Renal cortex interstitium (tissue), 15 donors: ENCODE measurements around the gene UGT1A9. TPM values are rescaled to one million over a fixed set of nuclear protein-coding genes. Genes with fewer than 3 reads are reported as not detected.
"Not testable (repeated sequence)": the region's sequence is repeated elsewhere in the genome, so short reads cannot be mapped to it uniquely, and the experiment has no call there.

Experiments used
- DNase-seq, 11 donors: peaks; one replicate each; pipeline ENCODE4 v3.0.0-alpha.2; 2013; ENCODE audit warnings: low read depth in 9 of 11, low spot score in 4 of 11; ENCODE audit errors: extremely low read depth in 1 of 11
- long read RNA-seq, 16 experiments: transcript quantifications; one replicate each; lab custom pipeline, GENCODE V29; 2026
- polyA plus RNA-seq, 3 donors: library from polyadenylated mRNA; unstranded; fragments of 120-200 nt; gene quantifications; one replicate each; pipeline ENCODE4 v1.2.1, GENCODE V29; 2013; ENCODE audit not compliant: insufficient read length in 3 of 3

The UGT1A9 gene
- polyA plus RNA-seq, result 1 to 10 TPM; 6.2 to 7.8 (median 7.0) TPM
- long read RNA-seq, donor 1, result 0 reads
- long read RNA-seq, donor 2, partial matches to known transcripts, result 0 of 2 reads
- long read RNA-seq, donor 2, other reads (novel, unspliced or antisense), result 0 of 2 reads
- long read RNA-seq, donor 3, partial matches to known transcripts, result 6 of 7 reads
- long read RNA-seq, donor 3, other reads (novel, unspliced or antisense), result 0 of 7 reads
- long read RNA-seq, donor 4, transcript UGT1A9-201 (5 exons, 2,416 nt), result major isoform, 10 of 10 reads
- long read RNA-seq, donor 4, partial matches to known transcripts, result 0 of 10 reads
- long read RNA-seq, donor 4, other reads (novel, unspliced or antisense), result 0 of 10 reads
- long read RNA-seq, donor 5, result 0 reads
- long read RNA-seq, donor 6, partial matches to known transcripts, result 0 of 4 reads
- long read RNA-seq, donor 6, other reads (novel, unspliced or antisense), result 0 of 4 reads
- long read RNA-seq, donor 7, transcript UGT1A9-201 (5 exons, 2,416 nt), result major isoform, 5 of 5 reads
- long read RNA-seq, donor 7, partial matches to known transcripts, result 0 of 5 reads
- long read RNA-seq, donor 7, other reads (novel, unspliced or antisense), result 0 of 5 reads
- long read RNA-seq, donor 8, partial matches to known transcripts, result 0 of 2 reads
- long read RNA-seq, donor 8, other reads (novel, unspliced or antisense), result 0 of 2 reads
- long read RNA-seq, donor 9, partial matches to known transcripts, result 0 of 1 reads
- long read RNA-seq, donor 9, other reads (novel, unspliced or antisense), result 0 of 1 reads
- long read RNA-seq, donor 10, partial matches to known transcripts, result 0 of 3 reads
- long read RNA-seq, donor 10, other reads (novel, unspliced or antisense), result 0 of 3 reads
- long read RNA-seq, donor 11, partial matches to known transcripts, result 0 of 1 reads
- long read RNA-seq, donor 11, other reads (novel, unspliced or antisense), result 0 of 1 reads
- long read RNA-seq, donor 12, result 0 reads
- long read RNA-seq, donor 13, partial matches to known transcripts, result 0 of 2 reads
- long read RNA-seq, donor 13, other reads (novel, unspliced or antisense), result 0 of 2 reads
- long read RNA-seq, donor 14, partial matches to known transcripts, result 0 of 1 reads
- long read RNA-seq, donor 14, other reads (novel, unspliced or antisense), result 0 of 1 reads
- long read RNA-seq, donor 15, partial matches to known transcripts, result 0 of 2 reads
- long read RNA-seq, donor 15, other reads (novel, unspliced or antisense), result 0 of 2 reads
- long read RNA-seq, donor 16, partial matches to known transcripts, result 0 of 2 reads
- long read RNA-seq, donor 16, other reads (novel, unspliced or antisense), result 0 of 2 reads

- DNase-seq, result no peak
These were observed at the start of gene UGT1A9 for GRCh38 chr2:233671290-233672161. TSS of gene UGT1A9 (plus strand) at chr2:233671898. CDS start at chr2:233671935, 37 bp downstream.

DNA sequence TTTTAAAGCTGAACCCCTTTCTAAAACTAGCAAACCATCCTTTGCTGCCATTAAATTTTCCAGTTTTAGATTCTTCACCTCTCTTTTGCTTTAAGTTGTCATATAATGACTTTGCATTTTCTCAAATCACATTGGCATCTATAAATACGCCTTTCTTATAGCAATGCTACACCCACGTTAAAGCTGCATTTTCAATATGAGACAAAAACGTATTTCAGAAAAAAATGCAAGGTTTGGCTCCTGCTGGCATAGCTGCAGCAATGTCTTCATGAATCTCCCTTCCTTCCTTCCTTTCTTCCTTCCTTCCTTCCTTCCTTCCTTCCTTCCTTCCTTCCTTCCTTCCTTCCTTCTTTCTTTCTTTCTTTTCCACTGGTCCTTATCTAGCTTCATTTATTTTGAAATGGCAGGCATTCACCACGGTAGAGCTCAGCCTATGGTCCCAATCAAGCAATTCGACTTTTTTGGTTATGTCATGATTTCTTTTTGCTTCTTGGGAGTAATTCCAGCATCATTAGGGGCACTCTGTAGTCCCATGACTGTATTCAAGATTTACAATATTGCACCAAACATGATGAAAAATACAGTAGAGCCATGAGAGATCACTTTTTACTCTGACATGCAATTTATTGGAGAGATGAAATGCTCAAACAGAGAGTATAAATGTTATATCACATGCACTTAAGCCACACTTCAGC lies 44.2 kb upstream of the UGT1A9 start:
- no peak for DNase-seq

- DNase-seq, result not testable (repeated sequence)
These were observed 35.4 kb upstream of the UGT1A9 start, which contains the start of gene UGT1A10 for GRCh38 chr2:233636306-233636705. TSS of gene UGT1A10 (plus strand) at chr2:233636448. CDS start at chr2:233636523, 75 bp downstream.

- no peak for DNase-seq
These were observed 32.9 kb upstream of the UGT1A9 start for GRCh38 chr2:233638836-233639235.

GRCh38 chr2:233639860-233640259 lies 31.8 kb upstream of the UGT1A9 start:
- DNase-seq, result no peak

DNA sequence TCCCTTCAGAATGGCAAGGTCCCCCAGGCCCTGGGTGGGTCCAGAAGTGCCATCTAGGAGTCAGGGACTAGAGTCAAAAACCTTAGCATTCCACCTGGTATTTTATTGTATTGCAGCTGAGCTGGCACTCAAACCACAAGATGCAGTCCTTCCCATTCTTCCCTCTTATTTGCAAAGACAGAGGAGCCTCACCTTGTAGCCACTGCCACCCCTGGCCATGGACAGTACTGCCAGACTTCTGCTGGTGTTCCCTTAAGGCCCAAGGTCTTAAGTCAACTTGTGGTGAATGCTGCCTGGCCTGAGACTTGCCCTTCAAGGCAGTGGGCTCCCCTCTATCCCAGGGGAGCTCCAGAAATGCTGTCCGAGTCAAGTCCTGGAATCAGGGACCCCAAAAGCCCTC lies 28.6 kb upstream of the UGT1A9 start:
- DNase-seq, result no peak

DNA sequence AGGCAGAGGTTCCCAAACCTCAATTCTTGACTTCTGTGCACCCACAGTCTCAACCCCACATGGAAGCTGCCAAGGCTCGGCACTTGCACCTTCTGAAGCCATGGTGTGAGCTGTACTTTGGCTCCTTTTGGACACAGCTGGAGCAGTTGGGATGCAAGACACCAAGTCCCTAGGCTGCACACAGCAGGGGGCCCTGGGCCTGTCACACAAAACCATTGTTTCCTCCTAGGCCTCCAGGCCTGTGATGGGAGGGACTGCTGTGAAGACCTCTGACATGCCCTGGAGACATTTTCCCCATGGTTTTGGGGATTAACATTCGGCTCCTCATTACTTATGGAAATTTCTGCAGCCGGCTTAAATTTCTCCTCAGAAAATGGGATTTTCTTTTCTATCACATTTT lies 25.7 kb upstream of the UGT1A9 start:
- not testable (repeated sequence) for DNase-seq

DNA sequence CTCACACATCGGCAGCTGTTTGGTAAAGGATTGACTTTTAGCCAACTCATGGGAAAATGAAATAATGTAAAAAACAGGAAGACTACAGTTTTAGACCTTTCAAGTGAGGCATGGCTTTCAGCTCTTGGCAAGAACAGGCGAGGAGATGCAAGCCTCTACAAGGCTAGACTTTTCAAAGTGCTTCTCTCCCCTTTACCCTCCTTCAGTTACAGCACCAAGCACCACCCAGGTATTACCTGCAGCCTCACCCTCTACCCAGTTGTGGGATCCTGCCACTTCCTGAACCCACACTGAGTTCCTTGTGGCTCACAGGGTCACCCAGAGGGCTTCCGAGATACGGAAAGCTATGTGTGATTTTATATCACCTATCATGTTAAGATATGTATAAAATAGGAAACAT lies 20.7 kb upstream of the UGT1A9 start:
- no peak for DNase-seq

GRCh38 chr2:233651430-233651829 lies 20.3 kb upstream of the UGT1A9 start:
- DNase-seq, result no peak

DNA sequence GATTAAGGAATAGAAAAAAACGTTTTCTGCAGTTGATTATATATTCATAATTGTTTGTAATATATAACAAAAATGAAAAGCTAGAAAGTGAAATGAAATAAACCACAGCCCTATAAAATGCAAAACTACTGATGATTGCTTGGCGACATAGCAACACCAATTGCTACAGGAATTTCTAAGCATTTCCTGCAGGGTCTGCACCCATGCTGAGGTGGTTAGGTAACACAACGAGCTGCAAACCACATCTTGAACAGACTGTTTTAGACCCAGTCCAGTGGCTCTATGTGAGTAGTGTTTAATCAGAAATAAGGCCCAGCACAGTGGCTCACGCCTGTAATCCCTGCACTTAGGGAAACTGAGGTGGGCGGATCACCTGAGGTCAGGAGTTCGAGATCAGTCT lies 17.2 kb upstream of the UGT1A9 start:
- no peak for DNase-seq

DNA sequence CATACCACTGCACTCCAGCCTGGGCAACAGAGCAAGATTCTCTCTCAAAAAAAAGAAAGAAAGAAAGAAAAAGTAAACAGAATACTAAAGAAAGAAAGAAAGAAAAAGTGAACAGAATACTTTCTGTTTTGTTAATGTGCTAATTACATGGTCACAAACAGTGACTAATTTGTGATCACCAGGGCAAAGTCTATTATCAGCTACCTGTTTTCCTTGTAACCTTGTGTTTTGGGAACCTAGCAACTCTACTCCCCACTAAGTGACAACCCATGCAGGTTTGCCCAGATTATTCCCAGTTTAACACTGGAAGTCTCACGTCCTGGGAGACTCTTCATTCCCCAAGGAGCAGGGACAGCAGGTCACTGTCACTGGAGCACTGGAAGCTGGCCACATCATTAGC lies 16.7 kb upstream of the UGT1A9 start:
- DNase-seq, result no peak

DNA sequence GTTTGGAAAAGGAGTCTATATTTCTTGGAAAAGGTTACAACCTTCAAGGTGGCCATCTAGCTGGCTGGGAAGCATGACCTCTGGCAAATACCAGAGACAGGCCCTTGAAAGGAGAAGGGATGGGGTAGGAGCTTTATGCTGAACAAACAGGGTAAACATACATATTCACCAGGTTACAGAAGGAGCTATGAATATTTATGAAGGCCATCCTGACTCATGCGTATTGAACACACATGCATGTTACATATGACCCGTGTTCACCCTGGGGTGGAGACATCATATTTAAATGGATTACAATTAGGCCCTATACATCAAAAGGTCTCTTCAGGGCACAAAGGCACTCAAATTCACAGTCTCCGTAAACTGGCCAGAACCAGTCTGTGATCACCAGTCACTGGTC lies 15.8 kb upstream of the UGT1A9 start:
- DNase-seq, result not testable (repeated sequence)

DNA sequence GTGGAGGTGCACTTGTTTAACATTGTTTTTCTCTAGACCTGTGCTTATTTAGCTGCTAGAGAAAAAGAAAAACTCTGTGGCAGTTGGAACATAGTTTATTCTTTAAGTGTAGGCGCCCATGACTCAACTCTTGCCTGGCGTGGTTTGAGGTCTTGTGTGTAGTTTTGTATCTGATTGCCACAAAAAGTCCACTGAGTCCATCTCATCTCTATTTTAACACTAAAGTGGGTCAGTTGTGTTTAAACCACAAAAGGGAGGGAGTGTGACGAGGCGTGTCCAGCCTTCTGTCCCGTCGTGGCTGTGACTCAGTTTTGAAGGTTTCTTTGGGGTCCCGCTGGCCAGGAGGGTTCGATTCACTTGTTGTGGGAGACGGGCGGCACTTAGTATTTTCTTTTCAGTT lies 15.3 kb upstream of the UGT1A9 start:
- no peak for DNase-seq

- no peak for DNase-seq
These were observed 13.1 kb upstream of the UGT1A9 start for GRCh38 chr2:233658610-233659009.

- no peak for DNase-seq
These were observed 7.8 kb upstream of the UGT1A9 start for GRCh38 chr2:233663911-233664310.

DNA sequence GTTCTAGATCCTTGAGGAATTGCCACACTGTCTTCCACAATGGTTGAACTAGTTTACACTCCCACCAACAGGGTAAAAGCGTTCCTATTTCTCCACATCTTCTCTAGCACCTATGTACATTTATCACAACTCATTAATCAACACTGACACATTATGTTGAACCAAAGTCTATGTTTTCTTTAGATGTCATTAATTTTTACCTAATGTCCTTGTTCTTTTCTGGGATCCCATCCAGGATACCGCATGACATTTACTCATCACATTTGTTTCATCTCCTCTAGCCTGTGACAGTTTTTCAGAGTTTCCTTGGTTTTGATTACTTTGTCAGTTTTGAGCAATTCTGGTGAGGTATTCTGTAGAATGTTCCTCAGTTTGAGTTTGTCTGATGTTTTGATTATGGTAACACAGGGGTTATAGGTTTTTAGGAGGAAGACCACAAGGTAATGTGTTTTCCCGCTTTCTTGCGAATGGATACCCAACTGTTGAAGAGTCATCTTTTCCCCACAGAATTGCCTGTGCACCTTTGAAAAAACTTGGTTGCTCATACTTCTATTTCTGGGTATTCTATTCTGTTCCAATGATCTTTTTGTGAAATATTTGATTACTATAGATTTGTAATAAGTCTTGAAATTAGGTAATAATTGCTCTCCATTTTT lies 3.0 kb upstream of the UGT1A9 start:
- DNase-seq, result no peak

DNA sequence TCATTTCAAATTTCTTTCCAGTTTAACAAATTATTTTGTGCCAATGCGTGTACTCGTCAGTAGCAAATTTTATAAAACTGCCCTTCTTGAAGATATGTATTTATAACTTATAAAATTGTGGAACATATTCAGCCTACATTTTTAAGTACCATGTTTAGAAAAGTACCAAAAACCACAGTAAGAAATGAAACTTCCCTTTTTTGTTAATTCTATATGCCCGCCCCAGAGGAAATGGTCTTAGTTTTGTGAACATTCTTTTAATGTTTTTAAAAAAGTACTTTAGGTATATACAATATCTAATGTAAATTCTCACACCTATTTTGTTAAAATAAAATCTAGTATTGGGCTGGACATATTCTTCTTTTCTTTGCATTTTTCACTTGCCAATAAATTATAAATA lies 1.2 kb downstream of the UGT1A9 start:
- no peak for DNase-seq
